Tibial nerve (tissue), 4 donors: ENCODE data around the gene ARMC9. TPM values are rescaled to one million over a fixed set of nuclear protein-coding genes. Genes with fewer than 3 reads are reported as not detected.

Experiments used
- DNase-seq, 2 donors: peaks; one replicate each; pipeline ENCODE4 v3.0.0-alpha.2; 2019; ENCODE audit warnings: low spot score in 2 of 2
- H3K27ac ChIP-seq, 4 donors: fragments of 200-600 bp; sonication (generic) in 3 of 4; one replicate each; pipeline ENCODE4 v1.5.1; 2017 to 2019; ENCODE audit warnings: mild to moderate bottlenecking in 1 of 4
- H3K27me3 ChIP-seq, 2 donors: fragments of 200-600 bp; sonication (generic) in 1 of 2; one replicate each; pipeline versions ENCODE4 v1.5.1 to v1.6.0; 2017 to 2019
- H3K36me3 ChIP-seq, 3 donors: fragments of 200-600 bp; sonication (generic); one replicate each; pipeline ENCODE4 v1.5.1; 2018 to 2019
- H3K4me1 ChIP-seq, 4 donors: fragments of 200-600 bp; sonication (generic) in 3 of 4; one replicate each; pipeline ENCODE4 v1.5.1; 2017 to 2019
- H3K4me3 ChIP-seq, 4 donors: fragments of 200-600 bp; sonication (generic) in 3 of 4; one replicate each; pipeline ENCODE4 v1.5.1; 2017 to 2019; ENCODE audit warnings: mild to moderate bottlenecking in 1 of 4, moderate library complexity in 1 of 4
- H3K9me3 ChIP-seq, 4 donors: fragments of 200-600 bp; sonication (generic) in 3 of 4; one replicate each; pipeline ENCODE4 v1.5.1; 2017 to 2019
- CTCF ChIP-seq, 5 experiments: fragments of 200-600 bp in 3 of 5; fragments of 450-650 bp in 2 of 5; sonication (generic) in 3 of 5; IDR thresholded peaks; one replicate each; pipeline ENCODE4 v1.5.1; 2016 to 2019; ENCODE audit warnings: antibody characterized with exemption in 5 of 5, mild to moderate bottlenecking in 3 of 5, moderate library complexity in 2 of 5
- EP300 ChIP-seq, 2 donors: sonication (generic); formaldehyde crosslinking; IDR thresholded peaks; one replicate each; pipeline ENCODE4 v1.6.1; 2017; ENCODE audit warnings: antibody characterized with exemption in 2 of 2, mild to moderate bottlenecking in 1 of 2
- POLR2A ChIP-seq, 2 donors: fragments of 450-650 bp; IDR thresholded peaks; one replicate each; pipeline ENCODE4 v1.6.1; 2017; ENCODE audit warnings: antibody characterized with exemption in 2 of 2, mild to moderate bottlenecking in 2 of 2, moderate library complexity in 2 of 2
- WGBS, 2 donors: methylation state at CpG; one replicate each; pipeline ENCODE4 v1.1.5; 2018; 5-methylcytosine and 5-hydroxymethylcytosine counted together
- total RNA-seq, 4 donors: library from RNA; depleted of rRNA; stranded (reverse); fragments of >200 nt; gene quantifications; one replicate each; pipeline ENCODE4 v1.1.0, GENCODE V29; 2016

ARMC9 gene
- total RNA-seq, 4 donors from 2014 or later = 8.7 to 30.0 (median 18.6) TPM

GRCh38 chr2:231395188-231396057, 197.0 kb downstream of the ARMC9 start, which contains the start of gene B3GNT7:
TSS of gene B3GNT7 (plus strand) at chr2:231395710. CDS start at chr2:231395804, 94 bp downstream.
- DNase-seq = no peak
- Histone ChIP-seq H3K36me3 (no peaks in the 10 kb centered on the region), H3K4me3 (peak within 1 kb of the TSS; percentile 16 to 57 (median 31)), H3K4me1 (peaks cover 0 to 35% (median 18%) of the 10 kb centered on the region in 4 donors), H3K27ac (peak within 1 kb of the TSS in 2 of 4 donors; percentile 42 to 74), H3K27me3 (peaks cover 0 to 26% of the 10 kb centered on the region in 2 donors), H3K9me3 (no peaks in the 10 kb centered on the region)
- TF ChIP-seq POLR2A (IDR thresholded peaks at IDR 0.05) = no peak
- no peak for TF ChIP-seq CTCF (IDR thresholded peaks at IDR 0.05)
- no peak for TF ChIP-seq EP300 (IDR thresholded peaks at IDR 0.05)
- 15 to 21% methylated on average over 17 to 30 of the region's 95 CpGs for WGBS, 2 donors

GRCh38 chr2:231396058-231396821, 197.8 kb downstream of the ARMC9 start:
- peaks cover 0 to 26% of the 10 kb centered on the region in 2 donors for H3K27me3 ChIP-seq
- peaks cover 0 to 39% (median 19%) of the 10 kb centered on the region in 4 donors for H3K4me1 ChIP-seq
- DNase-seq = no peak
- peak overlapping the region in 2 of 4 donors; percentile 42 to 74 for H3K27ac ChIP-seq
- H3K4me3 ChIP-seq = peak overlapping the region; percentile 16 to 57 (median 31)
- H3K9me3 ChIP-seq = no peaks in the 10 kb centered on the region
- no peaks in the 10 kb centered on the region for H3K36me3 ChIP-seq
- WGBS, 2 donors = 18 to 25% methylated on average over 36 of the region's 41 CpGs
- TF ChIP-seq EP300 (IDR thresholded peaks at IDR 0.05) (no peak), CTCF (IDR thresholded peaks at IDR 0.05) (no peak), POLR2A (IDR thresholded peaks at IDR 0.05) (no peak)

- Histone ChIP-seq H3K9me3 (no peaks in the 10 kb centered on the region), H3K36me3 (no peaks in the 10 kb centered on the region), H3K27ac (no peak overlapping the region), H3K27me3 (peaks cover 0 to 26% of the 10 kb centered on the region in 2 donors), H3K4me1 (peaks cover 0 to 39% (median 19%) of the 10 kb centered on the region in 4 donors), H3K4me3 (no peak overlapping the region)
- no peak for DNase-seq
- WGBS, 2 donors = 88 to 92% methylated on average over 22 of the region's 22 CpGs
- TF ChIP-seq POLR2A (IDR thresholded peaks at IDR 0.05) = no peak
- no peak for TF ChIP-seq CTCF (IDR thresholded peaks at IDR 0.05)
- no peak for TF ChIP-seq EP300 (IDR thresholded peaks at IDR 0.05)
These were observed 198.8 kb downstream of the ARMC9 start for GRCh38 chr2:231397011-231397927.

- peaks cover 0 to 26% of the 10 kb centered on the region in 2 donors for H3K27me3 ChIP-seq
- WGBS, 2 donors = 91 to 98% methylated on average over 6 to 28 of the region's 28 CpGs
- H3K4me3 ChIP-seq = no peak overlapping the region
These were observed 199.5 kb downstream of the ARMC9 start for GRCh38 chr2:231397928-231398294.

More at GRCh38 chr2:231397928-231398294, 199.5 kb downstream of the ARMC9 start:
- Histone ChIP-seq H3K4me1 (peaks cover 0 to 39% (median 19%) of the 10 kb centered on the region in 4 donors), H3K9me3 (no peaks in the 10 kb centered on the region), H3K36me3 (no peaks in the 10 kb centered on the region), H3K27ac (no peak overlapping the region)
- TF ChIP-seq EP300 (IDR thresholded peaks at IDR 0.05) (no peak), CTCF (IDR thresholded peaks at IDR 0.05) (no peak), POLR2A (IDR thresholded peaks at IDR 0.05) (no peak)
- no peak for DNase-seq
